T47D (cell line): Measurements from ENCODE around the gene DCN.

Experiments used
- DNase-seq, 2 experiments: peaks; one replicate each; pipeline versions ENCODE4 v3.0.0 to v3.0.0-alpha.2; 2011 to 2012; ENCODE audit warnings: low read depth in 1 of 2, low spot score in 1 of 2
- JUND ChIP-seq: IDR thresholded peaks from 2 replicates; pipeline ENCODE4 v1.6.1; 2012; ENCODE audit warnings: low read depth
- in situ Hi-C: cut with HindIII; loops from 2 replicates; pipeline ENCODE4 v1.10.0; 2016; ENCODE audit warnings: low sequenced_read_pairs, low pct_unique_long_range_greater_than_20kb

Gene DCN

DNA sequence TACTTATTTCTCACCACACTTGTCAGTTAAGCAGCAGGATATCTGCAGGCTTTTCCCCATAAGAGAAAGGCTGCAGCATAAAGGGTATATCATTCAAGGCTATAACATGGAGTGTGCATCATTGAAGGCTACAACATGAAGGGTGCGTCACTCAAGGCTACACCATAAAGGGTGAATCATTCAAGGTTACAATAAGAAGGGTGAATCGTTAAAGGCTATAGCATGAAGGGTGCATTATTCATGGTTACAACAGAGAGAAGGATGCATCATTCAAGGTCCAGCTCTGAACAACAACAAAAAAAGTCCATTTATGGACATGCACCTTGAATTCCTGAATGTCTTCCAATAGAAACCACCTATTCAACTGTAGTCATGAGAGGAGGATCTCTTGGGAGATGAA is 38.6 kb downstream of the DCN start:
- in situ Hi-C loops, result no loop called here
- DNase-seq, result no peak
- TF ChIP-seq JUND, result no peak

DNA sequence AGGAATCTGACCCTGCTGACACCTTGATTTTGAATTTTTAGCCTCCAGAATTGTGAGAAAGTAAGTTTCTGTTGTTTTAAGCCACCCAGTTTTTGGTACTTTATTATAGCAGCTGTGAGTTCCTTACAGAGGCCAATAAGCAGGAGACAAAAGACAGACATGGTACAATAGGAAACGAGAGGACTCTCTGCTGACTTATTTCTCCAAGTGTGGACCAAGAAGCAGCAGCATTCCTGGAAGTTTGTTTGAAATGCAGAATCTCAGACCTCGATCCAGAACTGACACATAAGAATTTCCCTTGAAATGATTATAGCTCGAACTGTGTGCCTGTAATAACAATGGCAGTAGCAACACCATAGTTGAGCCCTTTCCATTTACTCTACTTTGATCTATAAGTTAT is 39.4 kb downstream of the DCN start:
- TF ChIP-seq JUND, result no peak
- in situ Hi-C loops, result no loop called here
- no peak for DNase-seq

DNA sequence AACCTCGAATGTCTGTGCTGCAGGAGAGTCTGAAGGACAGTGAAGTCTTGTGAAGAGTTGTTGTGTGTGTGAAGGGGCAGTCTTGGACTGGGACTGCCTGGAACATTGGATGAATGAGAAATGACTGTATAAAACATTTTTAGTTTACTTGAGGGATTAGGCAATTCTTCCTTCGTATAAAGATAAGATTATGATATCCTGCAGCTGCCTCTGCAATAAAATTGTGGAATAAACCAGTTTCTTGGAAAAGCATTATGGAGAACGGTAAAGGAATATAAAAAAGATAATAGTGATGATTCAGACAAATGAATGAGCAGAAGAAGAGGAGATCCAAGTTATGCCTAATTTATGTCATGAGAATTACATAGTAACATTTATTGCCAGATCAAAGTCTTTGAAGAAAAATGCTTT is 40.4 kb downstream of the DCN start:
- in situ Hi-C loops, result no loop called here
- no peak for DNase-seq
- no peak for TF ChIP-seq JUND

DNA sequence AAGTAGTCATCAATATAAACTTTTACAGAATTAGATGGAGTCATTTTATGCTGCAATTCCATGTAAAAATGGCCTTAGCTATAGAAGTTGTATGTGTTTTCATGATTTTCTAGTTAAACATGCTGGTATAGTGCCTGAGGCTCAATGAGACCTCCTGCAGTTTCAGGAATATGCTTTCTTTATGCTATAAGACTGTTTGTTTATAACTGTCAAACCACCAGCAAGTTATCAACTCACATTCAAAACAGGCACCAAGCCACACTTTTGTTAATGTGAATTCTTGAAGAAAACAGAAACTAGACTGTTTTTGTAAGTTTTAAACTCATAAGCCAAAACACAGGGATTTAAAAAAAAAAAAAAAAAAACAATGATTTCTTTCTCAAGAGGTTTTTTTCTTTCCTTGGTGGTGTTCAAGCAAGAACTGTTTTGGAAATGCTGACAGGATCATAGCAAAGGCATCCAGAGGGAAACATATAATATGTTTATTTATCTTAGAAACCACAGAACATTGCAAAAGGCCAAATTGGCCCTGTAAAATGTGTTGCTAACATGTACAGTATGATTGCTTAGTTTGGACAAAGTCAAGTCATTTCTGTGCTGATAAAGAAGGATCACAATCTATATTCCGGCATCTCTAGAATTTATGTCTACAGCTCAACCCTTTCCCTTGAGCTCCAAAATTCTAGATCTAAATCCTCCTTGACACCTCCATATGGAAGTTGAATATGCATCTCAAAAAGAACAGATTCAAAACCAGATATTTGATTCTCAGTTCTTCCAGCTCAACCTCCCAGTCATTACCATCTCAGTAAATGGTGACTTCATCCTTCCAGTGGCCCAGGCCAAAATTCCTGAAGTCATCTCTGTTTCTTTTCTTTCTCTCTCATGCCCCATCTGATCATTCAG is 42.3 kb downstream of the DCN start:
- no peak for TF ChIP-seq JUND
- no peak for DNase-seq
- in situ Hi-C loops, result no loop called here

DNA sequence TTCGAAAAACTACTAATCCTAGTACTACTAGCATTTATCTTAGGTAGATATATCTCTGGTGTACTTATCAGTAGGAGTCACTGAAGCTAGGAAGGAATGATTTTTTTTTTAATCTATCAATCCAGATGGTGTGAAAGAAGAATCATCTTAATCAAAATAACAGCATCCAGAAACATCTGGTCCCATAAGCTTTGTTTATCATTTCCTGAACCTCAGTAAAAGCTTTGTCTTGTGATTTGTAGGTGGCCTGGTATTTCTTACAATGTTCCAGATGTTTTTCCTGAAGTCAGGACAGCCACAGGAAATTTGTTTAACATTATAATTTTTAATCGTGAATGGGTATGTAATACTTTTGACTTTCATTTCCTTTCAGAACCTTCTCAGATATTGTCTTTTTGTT is 43.3 kb downstream of the DCN start:
- DNase-seq, result no peak
- in situ Hi-C loops, result no loop called here
- TF ChIP-seq JUND, result no peak

DNA sequence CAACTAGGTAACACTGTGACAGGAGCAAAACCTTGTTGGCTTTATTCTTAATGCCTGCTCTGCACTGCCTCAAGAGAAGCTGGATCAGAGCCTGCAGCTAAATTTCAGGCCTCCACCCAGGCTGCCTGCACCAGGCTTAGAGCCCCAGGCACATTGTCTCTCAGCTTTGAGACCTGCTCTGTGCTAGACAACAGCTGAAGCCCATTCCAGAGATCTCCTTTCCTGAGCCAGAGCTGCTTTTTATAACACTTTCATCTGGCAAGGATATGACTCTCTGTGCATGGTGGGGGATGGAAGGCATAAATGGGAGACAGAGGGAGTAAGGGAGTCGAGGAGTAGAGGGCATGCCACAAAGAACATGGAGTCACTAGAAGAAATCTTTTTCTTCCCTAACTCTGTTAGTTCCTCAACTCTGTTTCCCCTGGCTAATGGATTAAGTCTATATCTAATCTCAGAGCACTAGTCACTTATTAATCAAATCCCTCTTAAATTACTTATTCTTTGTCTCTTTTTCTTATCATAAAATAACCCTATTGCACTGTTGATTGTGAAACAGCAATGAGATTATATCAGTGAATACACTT is 44.2 kb downstream of the DCN start:
- in situ Hi-C loops, result no loop called here
- TF ChIP-seq JUND, result no peak
- DNase-seq, result no peak

DNA sequence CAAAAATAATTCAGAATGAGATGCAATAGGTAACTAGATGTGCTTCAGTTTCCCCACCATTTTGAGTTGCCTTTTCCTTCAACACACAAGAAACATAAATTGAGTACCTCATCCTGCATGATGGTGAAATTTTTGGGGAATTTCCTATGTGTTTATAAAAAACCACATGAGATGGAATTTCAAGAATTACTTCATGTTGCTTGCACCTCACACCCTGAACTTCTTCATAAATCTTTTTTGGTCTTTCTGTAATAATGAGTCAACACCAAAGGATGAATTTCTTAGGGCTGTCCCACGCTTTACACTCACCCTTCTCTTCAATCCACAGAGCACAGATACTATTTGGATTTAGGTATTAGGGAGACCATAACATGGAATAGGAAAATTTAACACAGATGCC is 48.7 kb downstream of the DCN start:
- DNase-seq, result no peak
- TF ChIP-seq JUND, result no peak
- in situ Hi-C loops, result no loop called here

DNA sequence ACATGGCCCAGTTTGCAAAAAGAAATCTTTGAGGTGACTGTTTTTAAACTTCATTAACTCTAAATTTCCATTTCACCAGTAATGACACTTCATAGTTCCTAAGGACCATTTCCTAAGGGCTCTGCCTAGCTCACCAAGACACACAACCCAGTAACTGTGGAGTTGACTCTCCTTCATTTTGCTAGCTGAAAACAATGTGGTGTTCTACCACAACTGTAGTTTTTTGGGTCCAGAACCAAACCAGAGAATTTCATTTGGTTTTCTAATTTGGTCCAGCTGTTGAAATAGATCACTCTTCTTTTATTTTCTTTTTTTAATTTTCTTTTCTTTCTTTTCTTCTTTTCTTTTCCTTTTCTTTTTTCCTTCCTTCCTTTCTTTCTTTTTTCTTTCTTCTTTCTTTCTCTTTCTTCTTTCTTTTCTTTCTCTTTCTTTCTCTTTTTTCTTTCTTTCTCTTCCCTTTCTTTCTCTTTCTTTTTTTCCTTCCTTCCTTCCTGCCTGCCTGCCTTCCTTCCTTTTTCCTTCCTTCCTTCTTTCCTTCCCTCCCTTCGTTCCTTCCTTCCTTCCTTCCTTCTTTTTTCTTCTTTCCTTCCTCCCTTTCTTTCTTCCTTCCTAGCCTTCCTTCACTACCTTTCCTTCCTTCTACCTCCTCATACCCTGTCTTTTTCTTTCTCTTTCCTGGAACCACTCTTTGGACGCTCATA is 52.8 kb downstream of the DCN start:
- no peak for TF ChIP-seq JUND
- in situ Hi-C loops, result no loop called here
- no peak for DNase-seq

DNA sequence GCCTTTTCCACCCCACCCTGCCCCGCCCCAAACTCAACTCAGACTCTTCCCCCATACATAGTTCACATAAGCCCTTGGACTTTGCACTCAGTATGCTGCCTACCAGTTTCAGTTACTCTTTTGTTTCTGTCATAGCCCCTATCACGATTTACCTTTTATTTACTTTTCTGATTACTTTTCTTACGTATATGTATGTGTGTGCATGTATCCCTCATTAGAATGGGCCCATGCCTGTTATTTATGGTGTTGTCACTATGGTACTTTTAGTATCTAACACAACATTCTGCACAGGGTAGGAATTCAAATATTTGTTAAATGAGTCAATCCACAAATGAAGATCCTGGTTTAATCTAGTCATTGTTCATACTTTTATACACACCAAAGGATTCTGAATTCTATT is 54.9 kb downstream of the DCN start:
- in situ Hi-C loops, result no loop called here
- no peak for TF ChIP-seq JUND
- DNase-seq, result no peak

DNA sequence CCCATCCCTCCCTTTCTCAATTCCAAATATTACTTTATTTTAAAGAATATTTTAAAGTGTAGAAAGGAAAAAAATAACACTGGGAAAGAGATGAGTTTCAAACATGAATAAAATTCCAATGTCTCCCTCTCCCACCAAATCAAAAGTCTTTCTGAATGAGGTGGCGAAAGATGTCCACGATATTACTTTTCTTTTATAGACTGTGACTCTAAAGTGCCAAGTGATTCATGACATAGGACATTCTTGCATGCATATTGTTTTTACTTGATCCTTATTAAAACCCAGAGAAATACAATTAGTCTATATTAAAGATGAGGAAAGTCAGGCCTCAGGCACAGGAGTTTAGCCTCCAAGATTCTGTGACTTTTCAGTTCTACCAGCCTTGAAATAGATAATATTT is 55.3 kb downstream of the DCN start:
- DNase-seq, result no peak
- TF ChIP-seq JUND, result no peak
- in situ Hi-C loops, result no loop called here

DNA sequence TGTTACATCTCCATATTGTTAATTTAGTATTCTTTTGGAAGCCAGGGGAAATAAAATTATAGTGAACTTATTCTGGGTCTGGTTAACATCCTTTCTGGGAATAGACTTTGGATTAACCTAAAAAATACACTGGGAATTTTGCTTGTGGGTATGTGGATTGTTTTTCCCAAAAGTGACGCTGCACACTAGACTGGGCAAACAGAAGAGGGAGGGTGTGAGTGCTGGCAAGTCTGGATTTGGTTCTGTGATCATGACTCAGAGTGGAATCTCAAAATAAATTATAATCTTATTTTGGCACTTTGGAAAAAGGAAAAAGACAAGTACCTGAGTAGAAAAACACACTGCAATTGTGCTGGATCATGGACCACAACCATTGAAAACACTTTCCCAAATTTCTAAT is 56.1 kb downstream of the DCN start:
- DNase-seq, result no peak
- no peak for TF ChIP-seq JUND
- in situ Hi-C loops, result no loop called here

DNA sequence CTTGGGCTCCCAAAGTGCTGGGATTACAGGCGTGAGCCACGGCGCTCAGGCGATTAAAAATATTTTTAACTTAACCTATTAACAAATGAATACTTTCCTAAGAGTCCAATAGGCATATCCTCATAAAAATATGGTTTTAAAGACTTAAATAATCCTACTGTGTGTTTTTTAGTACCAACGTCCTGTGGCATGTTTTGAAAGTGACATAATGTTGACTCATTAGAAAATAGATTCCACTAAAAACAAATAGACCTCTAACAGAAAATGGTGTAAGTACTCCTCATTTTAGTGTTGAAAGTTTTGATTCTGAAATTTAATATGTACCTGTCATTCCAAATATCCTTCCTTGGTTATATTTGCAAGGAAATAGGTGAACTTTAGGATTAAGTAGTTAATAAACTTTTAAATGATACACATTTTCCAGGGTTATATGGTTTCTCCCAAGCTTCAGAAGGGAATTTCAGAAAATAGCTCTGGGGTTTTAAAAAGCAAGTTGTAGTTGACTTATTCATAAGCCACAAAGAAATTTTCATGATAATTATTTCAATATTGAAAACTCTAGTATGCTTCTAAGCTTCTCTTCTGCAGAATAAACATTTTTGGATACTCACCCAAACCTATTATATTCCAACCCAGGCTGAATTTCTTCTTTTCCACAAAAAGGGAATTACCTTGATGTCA is 59.2 kb downstream of the DCN start:
- DNase-seq, result no peak
- in situ Hi-C loops, result no loop called here

More for the DNA sequence above, 59.2 kb downstream of the DCN start:
- TF ChIP-seq JUND, result no peak
